Glomerular visceral epithelial cell (primary cell): Measurements from ENCODE around the gene ANLN.
"Not testable (repeated sequence)": the region's sequence is repeated elsewhere in the genome, so short reads cannot be mapped to it uniquely, and the experiment has no call there.

Experiments
- DNase-seq: peaks from one replicate; pipeline ENCODE4 v3.0.0-alpha.2; 2016; ENCODE audit errors: extremely low spot score

ANLN gene

GRCh38 chr7:36379831-36380504, 9.7 kb upstream of the ANLN start:
- no peak for DNase-seq

DNA sequence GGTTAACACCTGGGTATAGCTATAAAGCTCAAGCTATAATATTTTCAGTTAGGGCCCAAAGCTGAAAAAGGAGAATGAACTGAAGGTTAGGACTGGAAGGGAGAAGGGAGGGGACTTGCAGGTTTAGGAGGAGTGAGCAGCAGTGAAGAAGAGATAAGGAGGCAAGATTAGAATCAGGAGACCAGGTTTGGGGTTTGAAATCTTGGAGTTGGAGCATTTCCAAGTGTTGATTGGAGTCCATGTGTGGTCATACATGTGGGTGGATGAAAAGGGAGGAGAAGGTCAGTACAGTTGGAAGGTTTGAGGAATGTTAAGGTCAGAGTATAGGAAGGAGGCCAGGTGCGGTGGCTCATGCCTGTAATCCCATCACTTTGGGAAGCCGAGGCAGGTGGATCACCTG, 8.6 kb upstream of the ANLN start:
- no peak for DNase-seq

- not testable (repeated sequence) for DNase-seq
Measured at GRCh38 chr7:36383284-36383683, 6.4 kb upstream of the ANLN start.

DNA sequence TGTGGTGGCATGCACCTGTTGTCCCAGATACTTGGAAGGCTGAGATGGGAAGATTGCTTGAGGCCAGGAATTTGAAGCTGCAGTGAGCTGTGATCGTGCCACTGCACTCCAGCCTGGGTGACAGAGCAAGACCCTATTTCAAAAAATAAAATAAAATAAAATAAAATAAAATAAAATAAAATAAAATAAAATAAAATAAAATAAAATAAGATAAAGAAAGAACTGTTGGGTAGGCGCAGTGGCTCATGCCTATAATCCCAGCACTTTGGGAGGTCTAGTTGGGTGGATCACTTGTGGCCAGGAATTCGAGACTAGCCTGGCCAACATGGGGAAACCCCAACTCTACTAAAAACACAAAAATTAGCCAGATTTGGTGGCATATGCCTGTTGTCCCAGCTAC, 4.0 kb upstream of the ANLN start:
- DNase-seq: not testable (repeated sequence)

GRCh38 chr7:36387435-36388231, 2.0 kb upstream of the ANLN start:
- DNase-seq: no peak

DNA sequence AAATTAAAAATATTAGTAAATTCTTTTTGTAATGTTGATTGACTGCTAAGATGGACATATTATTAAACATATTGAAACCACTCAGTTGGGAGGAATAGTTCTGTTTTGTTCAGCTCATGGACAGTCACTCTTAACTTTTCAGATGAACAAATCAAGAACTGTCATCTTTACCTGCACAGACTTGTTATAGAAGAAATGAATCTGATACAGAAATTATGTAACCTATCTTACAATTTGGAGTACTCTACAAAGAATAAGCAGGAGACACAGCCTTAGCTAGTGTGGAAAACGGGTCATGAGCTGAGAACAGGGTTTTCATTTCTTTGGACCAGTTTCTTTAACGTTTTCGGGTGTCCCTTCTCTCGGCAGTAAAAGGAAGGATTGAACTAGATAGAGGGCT, 1.2 kb upstream of the ANLN start:
- DNase-seq: no peak

DNA sequence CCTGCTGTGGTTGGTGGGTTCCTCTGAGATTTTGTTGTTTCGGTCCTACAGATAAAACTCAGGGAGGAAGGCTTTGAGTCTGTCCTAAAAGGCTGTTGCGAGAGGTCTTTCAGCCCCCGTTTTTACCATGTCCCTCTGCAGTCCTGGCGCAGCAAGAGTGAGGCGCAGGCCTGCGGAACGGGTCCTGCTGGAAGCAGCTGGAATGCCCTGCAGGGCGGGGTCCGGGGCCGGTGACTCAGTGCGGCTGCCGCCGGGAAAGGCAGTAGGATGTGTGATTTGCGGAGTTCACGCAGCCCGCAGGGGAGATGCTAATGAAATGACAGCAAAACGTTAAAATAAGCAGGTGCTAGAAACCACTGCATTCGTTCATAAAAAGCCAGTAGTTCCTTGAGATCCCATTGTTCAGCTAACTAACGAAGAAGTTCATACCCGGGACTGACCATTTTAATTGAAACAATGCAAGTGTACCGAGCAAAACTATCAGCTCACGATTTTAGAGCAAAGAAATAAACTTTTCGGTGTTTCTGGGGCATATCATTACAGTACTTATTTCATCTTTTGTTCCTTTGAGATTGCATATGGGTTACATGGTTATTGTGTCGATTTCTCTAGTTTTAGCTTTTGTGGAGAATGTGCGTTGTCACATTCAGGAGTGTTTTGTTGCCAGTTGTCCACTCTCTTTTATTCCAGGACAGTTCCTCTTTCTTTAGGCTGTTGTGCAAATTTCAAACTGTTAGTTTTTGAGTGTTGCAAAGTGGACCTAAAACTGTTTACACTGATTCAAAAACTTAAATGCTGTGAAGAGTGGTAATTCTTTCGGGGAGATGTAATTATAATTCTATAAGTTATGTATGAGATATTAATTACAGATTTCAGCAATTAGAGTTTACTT, 783 bp downstream of the ANLN start:
- DNase-seq: peak; percentile 90

- DNase-seq: peak; percentile 51
Measured at GRCh38 chr7:36391436-36392198, 2.0 kb downstream of the ANLN start.

GRCh38 chr7:36393826-36394225, 4.2 kb downstream of the ANLN start:
- peak; percentile 44 for DNase-seq

DNA sequence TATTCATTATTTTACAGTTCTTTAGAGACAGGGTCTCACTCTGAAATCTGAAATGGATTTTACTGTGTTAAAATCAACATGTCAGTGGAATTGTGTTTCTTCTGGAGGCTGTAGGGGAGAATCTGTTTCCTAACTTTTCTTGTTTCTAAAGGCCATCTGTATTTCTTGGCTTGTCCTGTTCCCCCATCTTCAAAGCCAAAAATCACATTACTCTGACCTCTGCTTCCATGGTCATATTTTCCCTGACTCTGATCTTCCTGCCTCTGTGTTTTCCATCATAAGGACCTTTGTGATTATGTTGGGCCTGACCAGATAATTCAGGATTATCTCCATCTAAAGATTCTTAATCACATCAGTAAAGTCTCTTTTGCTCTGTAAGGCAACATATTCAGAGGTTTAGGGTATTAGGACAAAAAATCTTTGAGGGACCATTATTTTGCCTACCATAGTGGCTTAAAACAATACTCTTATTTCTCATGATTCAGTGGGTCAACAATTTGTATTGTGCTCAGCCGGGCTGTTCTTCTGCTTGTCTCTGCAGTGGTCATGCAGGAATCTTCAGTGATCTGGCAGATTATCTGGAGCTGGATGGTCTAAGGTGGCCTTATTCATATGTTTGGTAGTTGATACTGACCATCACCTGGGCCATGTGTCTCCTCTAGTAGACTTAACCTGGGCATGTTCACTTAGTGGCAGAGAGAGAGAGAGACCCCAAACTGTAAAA, 5.7 kb downstream of the ANLN start:
- no peak for DNase-seq

GRCh38 chr7:36396150-36396549, 6.5 kb downstream of the ANLN start:
- peak; percentile 44 for DNase-seq

- DNase-seq: no peak
Measured at GRCh38 chr7:36400036-36400435, 10.4 kb downstream of the ANLN start.

- DNase-seq: no peak
Measured at GRCh38 chr7:36400606-36401005, 10.9 kb downstream of the ANLN start.

GRCh38 chr7:36403452-36403851, 13.8 kb downstream of the ANLN start:
- no peak for DNase-seq

DNA sequence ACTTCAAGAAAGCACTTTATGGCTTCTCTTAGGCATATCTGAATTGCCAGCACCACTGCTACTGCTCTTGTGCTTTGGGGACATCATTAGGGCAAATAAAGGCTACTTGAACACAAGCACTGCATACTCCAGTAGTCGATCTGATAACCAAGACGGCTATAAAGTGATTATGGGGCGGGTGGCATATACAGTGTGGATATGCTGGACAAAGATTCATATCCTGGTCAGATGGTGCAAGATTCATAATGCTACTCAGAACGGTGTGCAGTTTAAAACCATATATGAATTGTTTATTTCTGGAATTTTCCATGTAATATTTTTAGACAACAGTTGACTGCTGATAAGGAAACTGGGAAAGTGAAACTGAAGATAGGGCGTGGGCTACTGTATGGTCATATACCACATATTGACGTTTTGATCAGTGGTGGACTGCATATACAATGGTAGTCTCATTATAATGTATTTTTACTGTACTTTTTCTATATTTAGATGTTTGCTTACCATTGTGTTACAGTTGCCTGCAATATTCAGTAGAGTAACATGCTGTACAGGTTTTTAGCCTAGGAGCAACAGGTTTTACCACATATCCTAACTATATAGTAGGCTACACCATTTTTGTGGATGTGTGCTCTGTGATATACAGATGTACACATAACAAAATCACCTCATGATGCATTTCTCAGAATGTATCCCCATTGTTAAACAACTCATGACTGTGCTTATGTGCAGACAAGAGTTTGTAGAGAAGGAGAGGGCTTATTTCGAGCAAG, 15.2 kb downstream of the ANLN start:
- DNase-seq: no peak

- no peak for DNase-seq
Measured at GRCh38 chr7:36405409-36405803, 15.7 kb downstream of the ANLN start.

- DNase-seq: no peak
Measured at GRCh38 chr7:36406156-36406555, 16.5 kb downstream of the ANLN start.

DNA sequence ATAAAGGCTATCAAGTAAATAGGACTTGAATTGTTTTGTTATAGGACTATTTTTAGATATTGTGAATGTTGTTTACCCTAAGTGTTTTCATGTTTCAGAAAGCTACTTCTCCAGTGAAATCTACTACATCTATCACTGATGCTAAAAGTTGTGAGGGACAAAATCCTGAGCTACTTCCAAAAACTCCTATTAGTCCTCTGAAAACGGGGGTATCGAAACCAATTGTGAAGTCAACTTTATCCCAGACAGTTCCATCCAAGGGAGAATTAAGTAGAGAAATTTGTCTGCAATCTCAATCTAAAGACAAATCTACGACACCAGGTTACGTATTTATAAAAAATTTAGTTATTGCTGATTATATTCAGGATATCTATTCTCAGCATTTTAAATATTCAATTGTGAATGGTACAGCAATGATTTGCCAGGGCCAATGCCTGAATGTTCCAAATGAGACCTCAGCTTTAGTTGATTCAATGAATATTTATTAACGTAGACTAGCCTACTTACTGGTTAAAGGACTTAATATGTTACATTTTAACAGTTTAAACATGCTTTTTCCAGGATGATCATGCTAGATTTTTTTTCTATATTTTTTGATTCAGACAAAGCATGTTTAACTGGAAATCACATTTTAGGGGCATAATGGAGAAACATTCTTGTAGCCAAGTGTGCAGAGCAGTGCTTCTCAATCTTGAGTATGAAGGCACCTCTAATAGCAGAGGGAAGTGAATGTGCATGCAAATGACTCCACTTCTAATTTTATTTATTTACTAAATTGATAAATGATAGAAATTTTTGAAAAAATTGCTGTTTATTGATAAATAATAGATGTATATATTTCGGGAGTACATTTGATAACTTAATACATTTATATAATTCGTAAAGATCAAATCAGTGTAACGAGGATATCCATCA, 18.2 kb downstream of the ANLN start:
- DNase-seq: no peak

DNA sequence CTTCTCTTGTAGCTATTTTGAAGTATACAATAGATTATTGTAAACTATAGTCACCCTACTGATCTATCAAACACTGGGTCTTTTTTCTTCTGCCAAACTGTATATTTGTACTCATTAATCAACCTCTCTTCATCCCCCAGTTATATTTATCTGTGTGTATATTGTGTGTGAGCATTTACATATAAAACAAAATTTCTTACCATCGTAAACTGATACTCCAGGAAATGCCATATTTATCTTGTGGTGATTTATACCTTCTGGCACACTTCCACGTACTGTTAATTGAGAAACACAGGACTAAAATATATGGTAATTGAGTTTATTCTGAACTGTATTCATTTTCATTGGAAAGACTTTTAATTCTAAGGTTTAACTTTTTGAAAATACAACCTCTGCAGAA, 18.9 kb downstream of the ANLN start:
- no peak for DNase-seq
